ENCODE results near the gene IL18RAP.

IL18RAP gene

GRCh38 chr2:102463160-102463559 is 40.2 kb downstream of the IL18RAP start:
- no peak for FAIRE-seq

- no peak for FAIRE-seq
Observed at GRCh38 chr2:102470168-102470567, 47.2 kb downstream of the IL18RAP start.

DNA sequence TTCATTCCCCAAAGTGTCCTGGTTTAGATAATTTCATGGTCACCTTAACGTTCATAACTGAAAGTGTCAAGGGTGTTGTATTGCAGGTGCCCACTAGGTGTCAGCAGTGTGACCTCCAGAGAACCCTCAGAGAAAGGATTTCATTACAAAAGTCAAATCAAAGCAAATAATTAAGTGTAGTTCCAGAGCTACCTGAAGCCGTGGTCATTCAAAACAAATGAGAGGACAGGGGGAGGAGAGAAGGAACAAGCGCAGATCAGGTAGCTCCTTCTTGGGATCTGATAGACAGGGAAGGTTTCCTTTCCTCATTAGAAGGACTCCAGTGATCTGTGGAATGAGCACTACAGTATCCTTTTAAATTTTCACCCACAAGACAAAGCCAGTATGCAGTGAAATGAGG is 50.1 kb downstream of the IL18RAP start, which contains the start of gene SLC9A4:
SLC9A4 (plus strand) TSS at position 207 of the 400 bp plus-strand sequence. CDS start 534 bp downstream, outside the sequence.
- FAIRE-seq = peak; percentile 86

- FAIRE-seq = no peak
Observed at GRCh38 chr2:102473631-102474030, 50.7 kb downstream of the IL18RAP start.

DNA sequence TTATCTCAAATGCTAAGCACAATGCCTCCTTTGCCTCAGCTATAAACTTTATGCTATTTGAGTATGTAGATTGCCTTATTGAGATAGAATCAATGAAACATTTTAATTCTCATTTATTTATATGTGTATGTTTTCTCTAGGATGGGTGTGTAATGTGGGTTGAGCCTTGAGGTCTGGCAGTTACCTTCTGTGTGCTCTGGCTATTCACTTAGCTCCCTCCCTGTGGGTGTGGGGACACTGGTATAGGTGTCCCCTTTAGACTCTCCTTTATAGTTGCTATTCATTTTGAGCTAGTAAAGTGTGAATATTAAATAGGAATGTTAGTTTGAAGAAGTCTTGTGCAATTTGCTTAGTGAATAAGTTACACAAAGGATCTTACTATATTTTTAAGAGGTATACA is 51.8 kb downstream of the IL18RAP start:
- FAIRE-seq = no peak

DNA sequence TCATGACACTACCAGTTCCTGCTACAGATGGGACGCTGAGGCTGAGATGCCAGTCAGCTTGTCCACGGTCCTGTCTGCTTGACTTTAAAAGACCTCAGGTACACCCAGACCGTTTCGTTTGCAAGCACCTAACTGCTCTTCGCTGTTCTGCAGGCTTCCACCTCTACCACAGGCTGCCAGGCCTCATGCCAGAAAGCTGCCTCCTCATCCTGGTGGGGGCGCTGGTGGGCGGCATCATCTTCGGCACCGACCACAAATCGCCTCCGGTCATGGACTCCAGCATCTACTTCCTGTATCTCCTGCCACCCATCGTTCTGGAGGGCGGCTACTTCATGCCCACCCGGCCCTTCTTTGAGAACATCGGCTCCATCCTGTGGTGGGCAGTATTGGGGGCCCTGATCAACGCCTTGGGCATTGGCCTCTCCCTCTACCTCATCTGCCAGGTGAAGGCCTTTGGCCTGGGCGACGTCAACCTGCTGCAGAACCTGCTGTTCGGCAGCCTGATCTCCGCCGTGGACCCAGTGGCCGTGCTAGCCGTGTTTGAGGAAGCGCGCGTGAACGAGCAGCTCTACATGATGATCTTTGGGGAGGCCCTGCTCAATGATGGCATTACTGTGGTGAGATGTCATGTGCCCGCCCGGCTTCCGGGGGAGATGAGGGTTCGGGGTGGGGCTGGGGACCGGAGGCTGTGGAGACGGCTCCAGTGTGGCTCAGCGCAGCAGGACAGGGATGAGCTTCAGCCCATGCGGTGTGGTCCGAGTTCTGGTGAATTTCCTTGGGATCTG is 55.9 kb downstream of the IL18RAP start:
- no peak for FAIRE-seq

DNA sequence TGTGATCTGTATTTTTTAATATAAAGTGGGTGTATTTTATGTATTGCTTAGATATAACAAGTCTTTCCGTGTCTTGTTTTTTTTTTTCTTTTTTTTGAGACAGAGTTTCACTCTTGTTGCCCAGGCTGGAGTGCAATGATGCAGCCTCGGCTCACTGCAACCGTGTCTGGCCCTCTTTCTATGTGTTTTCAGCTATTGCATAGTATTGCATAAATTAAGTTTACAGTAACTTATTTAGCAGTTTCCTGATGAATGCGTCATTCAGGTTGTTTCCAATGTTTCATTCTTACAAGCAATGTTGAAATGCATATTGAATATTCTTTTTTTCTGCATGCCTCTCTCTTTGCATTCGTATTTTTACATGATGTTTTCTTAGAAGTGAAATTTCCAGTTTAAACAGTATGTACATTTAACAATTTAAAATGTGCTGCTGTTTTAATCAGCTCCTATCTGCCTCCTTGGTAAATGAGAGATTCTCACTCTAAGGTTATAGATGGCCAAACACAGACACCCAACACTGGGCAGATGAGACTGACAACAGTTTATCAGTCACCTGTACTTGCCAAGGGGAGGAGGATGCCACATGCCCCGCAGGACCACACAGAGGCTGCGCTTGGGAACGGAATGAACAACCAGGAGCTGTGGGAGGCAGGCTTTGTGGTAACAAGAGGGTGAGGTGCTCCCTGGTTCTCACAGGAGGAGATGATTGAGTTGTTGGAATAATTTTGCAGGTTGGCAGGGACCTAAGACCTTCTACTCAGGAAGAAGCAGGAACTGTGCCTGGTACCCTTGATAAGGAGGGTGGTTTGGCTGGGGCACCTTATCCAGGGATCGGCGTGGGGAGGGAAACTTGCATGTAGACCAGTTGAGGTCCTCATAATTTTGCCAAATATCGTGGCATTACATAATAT is 57.6 kb downstream of the IL18RAP start:
- no peak for FAIRE-seq

- no peak for FAIRE-seq
Observed at GRCh38 chr2:102481931-102482330, 59.0 kb downstream of the IL18RAP start.

DNA sequence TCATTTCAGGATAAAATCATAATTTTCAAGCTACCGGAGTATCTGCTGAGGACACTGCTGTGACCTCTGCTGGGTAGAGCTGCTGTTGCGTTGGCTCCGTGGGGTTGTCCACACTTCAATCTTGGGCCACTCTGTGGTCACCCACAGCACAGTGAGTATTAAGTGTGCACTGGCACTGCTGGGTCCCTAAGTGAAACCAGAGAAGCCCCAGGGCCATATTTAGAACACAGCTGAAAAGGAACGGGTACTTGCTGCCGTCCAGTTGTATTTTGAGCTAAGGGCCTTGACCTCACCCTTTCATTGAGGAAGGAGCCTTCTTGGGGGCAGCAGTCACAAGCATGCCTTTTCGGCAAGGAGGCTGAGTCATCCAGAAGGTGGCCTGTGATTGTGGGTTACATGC is 60.1 kb downstream of the IL18RAP start:
- no peak for FAIRE-seq

- no peak for FAIRE-seq
Observed at GRCh38 chr2:102484310-102485061, 61.5 kb downstream of the IL18RAP start.

GRCh38 chr2:102485147-102485785 is 62.3 kb downstream of the IL18RAP start:
- no peak for FAIRE-seq

GRCh38 chr2:102486941-102487702 is 64.2 kb downstream of the IL18RAP start:
- no peak for FAIRE-seq

- no peak for FAIRE-seq
Observed at GRCh38 chr2:102487761-102488462, 65.0 kb downstream of the IL18RAP start.

GRCh38 chr2:102489646-102490045 is 66.7 kb downstream of the IL18RAP start:
- FAIRE-seq = no peak

- no peak for FAIRE-seq
Observed at GRCh38 chr2:102492006-102492405, 69.0 kb downstream of the IL18RAP start.

- no peak for FAIRE-seq
Observed at GRCh38 chr2:102494570-102494969, 71.6 kb downstream of the IL18RAP start.

DNA sequence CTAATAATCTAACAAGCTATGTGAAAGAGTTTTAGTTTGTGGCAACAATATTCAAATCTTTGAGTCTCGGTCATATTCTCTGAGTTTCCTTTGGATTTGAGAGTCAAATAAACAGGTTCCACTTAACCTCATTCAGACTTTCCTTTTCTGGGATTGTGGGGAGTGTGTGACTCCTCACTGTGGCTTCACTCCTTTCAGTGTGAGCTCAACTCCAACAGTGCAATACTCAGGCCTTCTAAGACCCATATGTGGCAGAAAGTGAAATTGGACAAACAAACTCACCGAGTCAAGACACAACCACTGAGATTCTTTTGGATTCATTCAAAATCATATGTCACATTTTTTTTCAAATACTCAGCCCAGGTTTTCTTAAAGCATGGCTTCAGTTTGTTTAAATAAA is 75.5 kb downstream of the IL18RAP start:
- no peak for FAIRE-seq

- no peak for FAIRE-seq
Observed at GRCh38 chr2:102499558-102499957, 76.6 kb downstream of the IL18RAP start.

Measured in islet of Langerhans (tissue), 1 donor.